Upper lobe of left lung (tissue), 4 donors: ENCODE results near the gene MAML2.

Experiments used
- CTCF ChIP-seq, 6 experiments: fragments of 450-650 bp in 4 of 6; fragments of 200-600 bp in 2 of 6; sonication (generic) in 2 of 6; IDR thresholded peaks; one replicate each; pipeline ENCODE4 v1.5.1; 2016 to 2019; ENCODE audit warnings: antibody characterized with exemption in 6 of 6
- EP300 ChIP-seq, 4 donors: sonication (generic); formaldehyde crosslinking; IDR thresholded peaks; one replicate each; pipeline ENCODE4 v1.5.1; 2017; ENCODE audit warnings: antibody characterized with exemption in 4 of 4, control low read depth in 2 of 4
- POLR2A ChIP-seq, 4 donors: fragments of 450-650 bp; IDR thresholded peaks; one replicate each; pipeline ENCODE4 v1.5.1; 2016 to 2017; ENCODE audit warnings: antibody characterized with exemption in 4 of 4, mild to moderate bottlenecking in 2 of 4
- POLR2AphosphoS5 ChIP-seq, 2 donors: sonication (generic); formaldehyde crosslinking; IDR thresholded peaks; one replicate each; pipeline ENCODE4 v1.5.1; 2017; ENCODE audit warnings: antibody characterized with exemption in 2 of 2

DNA sequence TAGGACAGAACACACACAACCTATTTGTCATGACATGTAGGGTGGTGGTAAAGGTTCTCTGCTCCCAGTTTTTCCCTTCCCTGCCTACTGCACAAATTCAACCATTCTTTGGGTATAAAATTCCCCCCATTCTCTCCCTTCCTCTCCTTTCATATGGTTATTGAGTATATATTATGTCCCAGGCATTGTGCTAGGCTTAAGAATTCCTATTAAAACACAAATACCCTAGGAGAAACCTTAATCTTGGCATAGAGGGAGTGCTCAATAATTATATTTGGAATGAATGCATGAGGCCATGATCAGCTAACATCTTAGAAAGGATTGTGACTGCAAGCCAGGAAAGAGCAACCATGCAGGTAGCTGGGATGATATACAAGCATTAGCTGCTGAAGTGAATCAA, 298.7 kb downstream of the MAML2 start:
- no peak for TF ChIP-seq POLR2AphosphoS5 (IDR thresholded peaks at IDR 0.05)
- no peak for TF ChIP-seq CTCF (IDR thresholded peaks at IDR 0.05)
- no peak for TF ChIP-seq POLR2A (IDR thresholded peaks at IDR 0.05)
- TF ChIP-seq EP300 (IDR thresholded peaks at IDR 0.05) = no peak
